ENCODE data around the gene LRMDA.

DNA sequence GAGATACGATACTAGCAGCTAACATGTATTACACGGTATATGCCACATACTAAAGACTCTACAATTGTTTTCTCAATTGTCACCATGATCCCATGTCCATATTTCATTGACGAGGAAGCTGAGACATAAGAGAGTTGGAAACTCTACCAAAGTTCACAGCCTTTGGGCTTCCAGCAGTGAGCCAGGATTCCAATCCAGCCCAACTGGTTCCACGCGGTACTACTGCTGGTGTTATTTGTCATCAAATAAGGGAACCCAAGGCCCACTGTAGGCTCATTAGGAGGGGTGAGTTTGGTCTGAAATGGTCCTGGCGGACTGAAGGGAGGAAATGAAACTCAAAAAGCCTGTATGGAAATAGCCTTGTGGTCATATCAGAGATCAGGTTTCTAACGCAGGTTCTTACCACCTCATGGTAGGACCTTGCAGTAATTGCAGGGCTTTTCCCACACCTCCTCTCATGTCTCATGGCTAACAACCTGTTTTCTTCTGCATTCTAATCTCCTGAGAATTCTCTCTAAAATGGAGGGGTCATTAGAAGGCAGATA lies 814.6 kb downstream of the LRMDA start:
- TF ChIP-seq, protein P1, sequence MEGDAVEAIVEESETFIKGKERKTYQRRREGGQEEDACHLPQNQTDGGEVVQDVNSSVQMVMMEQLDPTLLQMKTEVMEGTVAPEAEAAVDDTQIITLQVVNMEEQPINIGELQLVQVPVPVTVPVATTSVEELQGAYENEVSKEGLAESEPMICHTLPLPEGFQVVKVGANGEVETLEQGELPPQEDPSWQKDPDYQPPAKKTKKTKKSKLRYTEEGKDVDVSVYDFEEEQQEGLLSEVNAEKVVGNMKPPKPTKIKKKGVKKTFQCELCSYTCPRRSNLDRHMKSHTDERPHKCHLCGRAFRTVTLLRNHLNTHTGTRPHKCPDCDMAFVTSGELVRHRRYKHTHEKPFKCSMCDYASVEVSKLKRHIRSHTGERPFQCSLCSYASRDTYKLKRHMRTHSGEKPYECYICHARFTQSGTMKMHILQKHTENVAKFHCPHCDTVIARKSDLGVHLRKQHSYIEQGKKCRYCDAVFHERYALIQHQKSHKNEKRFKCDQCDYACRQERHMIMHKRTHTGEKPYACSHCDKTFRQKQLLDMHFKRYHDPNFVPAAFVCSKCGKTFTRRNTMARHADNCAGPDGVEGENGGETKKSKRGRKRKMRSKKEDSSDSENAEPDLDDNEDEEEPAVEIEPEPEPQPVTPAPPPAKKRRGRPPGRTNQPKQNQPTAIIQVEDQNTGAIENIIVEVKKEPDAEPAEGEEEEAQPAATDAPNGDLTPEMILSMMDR (IDR thresholded peaks at IDR 0.05), result no peak
- TF ChIP-seq POLR2A (IDR thresholded peaks at IDR 0.05), result no peak

All from adrenal gland (tissue), 5 donors.